Spleen (tissue), 11 donors: ENCODE data around the gene ARMC9. TPM values are rescaled to one million over a fixed set of nuclear protein-coding genes. Genes with fewer than 3 reads are reported as not detected.

Experiments used
- DNase-seq: peaks from one replicate; pipeline ENCODE4 v3.0.0-alpha.2; 2020
- H3K27ac ChIP-seq, 8 donors: fragments of 200-600 bp; sonication (generic) in 7 of 8; 1 replicate in 4 of 8; 2 replicates in 4 of 8; pipeline versions ENCODE4 v1.5.0 to v1.8.0; 2016 to 2021; ENCODE audit warnings: inconsistent platforms in 4 of 8, mild to moderate bottlenecking in 4 of 8, moderate library complexity in 1 of 8
- H3K27me3 ChIP-seq, 7 donors: fragments of 200-600 bp; sonication (generic) in 6 of 7; replicated peaks in 1 of 7; 1 replicate in 4 of 7; 2 replicates in 3 of 7; pipeline versions ENCODE4 v1.5.0 to v1.8.0; 2016 to 2021; ENCODE audit warnings: inconsistent platforms in 3 of 7, mild to moderate bottlenecking in 1 of 7
- H3K36me3 ChIP-seq, 6 donors: fragments of 200-600 bp; sonication (generic) in 5 of 6; 1 replicate in 4 of 6; 2 replicates in 2 of 6; pipeline versions ENCODE4 v1.5.0 to v1.8.0; 2016 to 2021; ENCODE audit warnings: inconsistent platforms in 2 of 6
- H3K4me1 ChIP-seq, 6 donors: fragments of 200-600 bp; sonication (generic) in 5 of 6; 1 replicate in 3 of 6; 2 replicates in 3 of 6; pipeline versions ENCODE4 v1.5.0 to v1.8.0; 2016 to 2021; ENCODE audit warnings: inconsistent platforms in 3 of 6
- H3K4me3 ChIP-seq, 8 donors: fragments of 200-600 bp; sonication (generic) in 7 of 8; 1 replicate in 4 of 8; 2 replicates in 4 of 8; pipeline versions ENCODE4 v1.5.0 to v1.8.0; 2016 to 2021; ENCODE audit warnings: inconsistent platforms in 4 of 8, mild to moderate bottlenecking in 4 of 8, moderate library complexity in 2 of 8
- H3K9me3 ChIP-seq, 8 donors: fragments of 200-600 bp; sonication (generic) in 7 of 8; 1 replicate in 4 of 8; 2 replicates in 4 of 8; pipeline versions ENCODE4 v1.5.0 to v1.8.0; 2016 to 2021; ENCODE audit warnings: inconsistent platforms in 4 of 8
- CTCF ChIP-seq, 11 experiments: fragments of 200-600 bp in 7 of 11; fragments of 450-650 bp in 4 of 11; sonication (generic) in 4 of 11; IDR thresholded peaks in 8 of 11; conservative IDR thresholded peaks in 3 of 11; 1 replicate in 7 of 11; 2 replicates in 4 of 11; pipeline versions ENCODE4 v1.4.0 to v1.8.0; 2016 to 2021; ENCODE audit warnings: antibody characterized with exemption in 11 of 11, inconsistent platforms in 4 of 11, mild to moderate bottlenecking in 1 of 11
- POLR2A ChIP-seq, 3 donors: fragments of 450-650 bp; IDR thresholded peaks; one replicate each; pipeline ENCODE4 v1.5.1; 2017; ENCODE audit warnings: antibody characterized with exemption in 3 of 3, mild to moderate bottlenecking in 1 of 3
- POLR2AphosphoS5 ChIP-seq, 3 donors: sonication (generic); formaldehyde crosslinking; IDR thresholded peaks; one replicate each; pipeline ENCODE4 v1.5.1; 2017; ENCODE audit warnings: antibody characterized with exemption in 3 of 3
- WGBS, 5 donors: extraction: QIAGEN DNeasy Blood & Tissue Kit in 3 of 5; methylation state at CpG; one replicate each; pipeline versions ENCODE4 v1.1.5 to v1.1.7; 2013 to 2018; 5-methylcytosine and 5-hydroxymethylcytosine counted together
- intact Hi-C: fragments of 100-400 bp; cut with DNase I; formaldehyde crosslinking; loops from one replicate; pipeline ENCODE4 v1.15.0; 2023; ENCODE audit warnings: low total_unique reads
- polyA plus RNA-seq, 3 donors: library from polyadenylated mRNA; stranded (reverse); fragments of 200-250 nt; gene quantifications; one replicate each; pipeline ENCODE4 v1.2.1, GENCODE V29; 2013
- total RNA-seq, 7 donors: library from RNA; depleted of rRNA in 3 of 7; stranded (reverse); fragments of >200 nt in 3 of 7; fragmentation: NEBNext Ultra II Directional in 4 of 7; extraction: Animal tissue kit (Norgen Biotek cat#: 25700) in 4 of 7; gene quantifications; one replicate each; pipeline versions ENCODE4 v1.1.0 to v1.2.1, GENCODE V29; 2016 to 2021
- donor health status: healthy with polysubstance abuse.
- donor health status: DM: no; HTN: no; CAD: no; lungs with moderate emphysema.
- donor health status: DM: no; HTN: no; CAD: no.
- donor health status: Bipolar disorder and iron deficiency.
- donor health status: healthy.
- donor health status: DM: no; HTN: no; CAD: no.
- donor health status: DM: yes; HTN: yes; CAD: no.

Gene ARMC9
- total and polyA plus RNA-seq, 10 donors = 0.83 to 8.9 (median 4.7) TPM

- TF ChIP-seq POLR2AphosphoS5 (IDR thresholded peaks at IDR 0.05) (no peak), POLR2A (IDR thresholded peaks at IDR 0.05) (no peak), CTCF (IDR thresholded peaks at IDR 0.05 in 8 of 11, conservative IDR thresholded peaks at IDR 0.05 in 3 of 11) (no peak)
- Histone ChIP-seq H3K27ac (no peak overlapping the region), H3K27me3 (no peaks in the 10 kb centered on the region), H3K4me1 (peaks cover 0 to 17% (median 6%) of the 10 kb centered on the region in 6 donors), H3K36me3 (no peaks in the 10 kb centered on the region), H3K9me3 (no peaks in the 10 kb centered on the region), H3K4me3 (no peak overlapping the region)
- WGBS, 5 donors = 84 to 92% (median 87%) methylated on average over 4 of the region's 4 CpGs
- intact Hi-C loops = no loop called here
- no peak for DNase-seq
Measured at GRCh38 chr2:231293163-231293562, 94.7 kb downstream of the ARMC9 start.

- no peaks in the 10 kb centered on the region for H3K9me3 ChIP-seq
- TF ChIP-seq POLR2A (IDR thresholded peaks at IDR 0.05) (no peak), POLR2AphosphoS5 (IDR thresholded peaks at IDR 0.05) (no peak), CTCF (IDR thresholded peaks at IDR 0.05 in 8 of 11, conservative IDR thresholded peaks at IDR 0.05 in 3 of 11) (no peak)
- no peak for DNase-seq
- H3K4me3 ChIP-seq = no peak overlapping the region
- intact Hi-C loops = no loop called here
- H3K36me3 ChIP-seq = no peaks in the 10 kb centered on the region
- no peak overlapping the region for H3K27ac ChIP-seq
- peaks cover 0 to 23% (median 6%) of the 10 kb centered on the region in 6 donors for H3K4me1 ChIP-seq
- no peaks in the 10 kb centered on the region for H3K27me3 ChIP-seq
- 86 to 94% (median 89%) methylated on average over 6 to 7 of the region's 7 CpGs for WGBS, 5 donors
Measured at GRCh38 chr2:231294116-231294515, 95.7 kb downstream of the ARMC9 start.

GRCh38 chr2:231294571-231295362, 96.3 kb downstream of the ARMC9 start:
- Histone ChIP-seq H3K27me3 (no peaks in the 10 kb centered on the region), H3K4me3 (no peak overlapping the region), H3K27ac (no peak overlapping the region), H3K36me3 (no peaks in the 10 kb centered on the region), H3K4me1 (peaks cover 0 to 29% (median 12%) of the 10 kb centered on the region in 6 donors), H3K9me3 (no peaks in the 10 kb centered on the region)
- WGBS, 5 donors = 58 to 71% (median 60%) methylated on average over 10 of the region's 10 CpGs
- intact Hi-C loops = loop anchor here (5.0 kb wide), 1 partner anchor 118 kb away; no protein-coding TSS in a partner anchor
- TF ChIP-seq CTCF (IDR thresholded peaks at IDR 0.05 in 8 of 11, conservative IDR thresholded peaks at IDR 0.05 in 3 of 11) = no peak
- no peak for TF ChIP-seq POLR2AphosphoS5 (IDR thresholded peaks at IDR 0.05)
- no peak for TF ChIP-seq POLR2A (IDR thresholded peaks at IDR 0.05)
- DNase-seq = no peak

GRCh38 chr2:231295363-231295655, 96.9 kb downstream of the ARMC9 start:
- no peaks in the 10 kb centered on the region for H3K36me3 ChIP-seq
- H3K4me1 ChIP-seq = peaks cover 4 to 35% (median 17%) of the 10 kb centered on the region in 6 donors
- no peak for DNase-seq
- TF ChIP-seq POLR2A (IDR thresholded peaks at IDR 0.05) (no peak), CTCF (IDR thresholded peaks at IDR 0.05 in 8 of 11, conservative IDR thresholded peaks at IDR 0.05 in 3 of 11) (no peak), POLR2AphosphoS5 (IDR thresholded peaks at IDR 0.05) (no peak)
- no peak overlapping the region for H3K27ac ChIP-seq
- 75 to 84% (median 78%) methylated on average over 8 of the region's 8 CpGs for WGBS, 5 donors
- no peaks in the 10 kb centered on the region for H3K9me3 ChIP-seq
- intact Hi-C loops = loop anchor here (5.0 kb wide), 1 partner anchor 117 kb away; no protein-coding TSS in a partner anchor
- H3K27me3 ChIP-seq = no peaks in the 10 kb centered on the region
- no peak overlapping the region for H3K4me3 ChIP-seq
